ENCODE measurements around the gene FLYWCH1. TPM values are rescaled to one million over a fixed set of nuclear protein-coding genes. Genes with fewer than 3 reads are reported as not detected.

The FLYWCH1 gene
- total and polyA plus RNA-seq, 9 of the 15 experiments (the other 6 are each of a cell fraction or from before 2014, with no cell fraction given): 0.18 to 33.6 (median 11.3) TPM

GRCh38 chr16:2986623-2987188 lies 75.0 kb downstream of the FLYWCH1 start (continued):
- TF ChIP-seq ZBTB49 (CRISPR knock-in tag; IDR thresholded peaks at IDR 0.05; ENCODE audit: borderline replicate concordance): no peak
- TF ChIP-seq CBX2 (IDR thresholded peaks at IDR 0.05; ENCODE audit: insufficient read depth, low read length, poor library complexity, severe bottlenecking): no peak
- TF ChIP-seq ZBTB2 (IDR thresholded peaks at IDR 0.05): no peak
- no peak for TF ChIP-seq ZC3H8 (IDR thresholded peaks at IDR 0.05)
- TF ChIP-seq TEAD2 (tag; IDR thresholded peaks at IDR 0.05): no peak
- TF ChIP-seq, protein P1, sequence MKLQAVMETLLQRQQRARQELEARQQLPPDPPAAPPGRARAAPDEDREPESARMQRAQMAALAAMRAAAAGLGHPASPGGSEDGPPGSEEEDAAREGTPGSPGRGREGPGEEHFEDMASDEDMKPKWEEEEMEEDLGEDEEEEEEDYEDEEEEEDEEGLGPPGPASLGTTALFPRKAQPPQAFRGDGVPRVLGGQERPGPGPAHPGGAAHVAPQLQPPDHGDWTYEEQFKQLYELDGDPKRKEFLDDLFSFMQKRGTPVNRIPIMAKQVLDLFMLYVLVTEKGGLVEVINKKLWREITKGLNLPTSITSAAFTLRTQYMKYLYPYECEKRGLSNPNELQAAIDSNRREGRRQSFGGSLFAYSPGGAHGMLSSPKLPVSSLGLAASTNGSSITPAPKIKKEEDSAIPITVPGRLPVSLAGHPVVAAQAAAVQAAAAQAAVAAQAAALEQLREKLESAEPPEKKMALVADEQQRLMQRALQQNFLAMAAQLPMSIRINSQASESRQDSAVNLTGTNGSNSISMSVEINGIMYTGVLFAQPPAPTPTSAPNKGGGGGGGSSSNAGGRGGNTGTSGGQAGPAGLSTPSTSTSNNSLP (IDR thresholded peaks at IDR 0.05; ENCODE audit: borderline replicate concordance, low read depth, low read length): no peak

Measured in K562 (cell line).